HUES64 (cell line): ENCODE data around the gene PSMC3IP.

Source experiments
- H3K27ac ChIP-seq: 2 replicates; pipeline ENCODE4 v1.7.0; 2013; ENCODE audit warnings: low read depth, low read length, inconsistent platforms
- H3K27me3 ChIP-seq: 2 replicates; pipeline ENCODE4 v1.6.1; 2013; ENCODE audit warnings: mild to moderate bottlenecking, low read length; ENCODE audit not compliant: insufficient read depth
- H3K36me3 ChIP-seq: 2 replicates; pipeline ENCODE4 v1.6.1; 2013; ENCODE audit warnings: mild to moderate bottlenecking, low read length; ENCODE audit not compliant: insufficient read depth
- H3K4me1 ChIP-seq: 2 replicates; pipeline ENCODE4 v1.6.1; 2013; ENCODE audit warnings: mild to moderate bottlenecking, low read length, moderate library complexity; ENCODE audit not compliant: insufficient read depth
- H3K4me3 ChIP-seq: 2 replicates; pipeline ENCODE4 v1.5.1; 2013; ENCODE audit warnings: mild to moderate bottlenecking, low read length, moderate library complexity
- H3K9ac ChIP-seq: 2 replicates; pipeline ENCODE4 v1.6.1; 2013; ENCODE audit warnings: mild to moderate bottlenecking, low read depth, low read length
- H3K9me3 ChIP-seq: 2 replicates; pipeline ENCODE4 v1.6.1; 2013; ENCODE audit warnings: low read depth, low read length; ENCODE audit not compliant: insufficient read depth
- WGBS: fragments of 150-250, 120-280 bp; methylation state at CpG from one replicate; pipeline ENCODE4 v1.1.7; 2013; ENCODE audit warnings: missing lambda C conversion rate; 5-methylcytosine and 5-hydroxymethylcytosine counted together

PSMC3IP gene

GRCh38 chr17:42609182-42609813 lies 31.8 kb upstream of the PSMC3IP start, which contains the start of the genes RETREG3 and TUBG1:
TSS of gene RETREG3 (minus strand) at chr17:42609374. CDS start at chr17:42609324, 50 bp downstream.
TSS of gene TUBG1 (plus strand) at chr17:42609683. CDS start at chr17:42609738, 55 bp downstream.
- no peaks in the 10 kb centered on the region for H3K9me3 ChIP-seq
- no peaks in the 10 kb centered on the region for H3K27me3 ChIP-seq
- H3K27ac ChIP-seq, result peak within 1 kb of the TSS; percentile 78
- WGBS, result under 1% methylated on average over 66 of the region's 66 CpGs
- H3K36me3 ChIP-seq, result peaks cover 31% of the 10 kb centered on the region
- H3K9ac ChIP-seq, result peak within 1 kb of the TSS; percentile 86
- H3K4me3 ChIP-seq, result peak within 1 kb of the TSS; percentile 93
- H3K4me1 ChIP-seq, result peaks cover 11% of the 10 kb centered on the region

DNA sequence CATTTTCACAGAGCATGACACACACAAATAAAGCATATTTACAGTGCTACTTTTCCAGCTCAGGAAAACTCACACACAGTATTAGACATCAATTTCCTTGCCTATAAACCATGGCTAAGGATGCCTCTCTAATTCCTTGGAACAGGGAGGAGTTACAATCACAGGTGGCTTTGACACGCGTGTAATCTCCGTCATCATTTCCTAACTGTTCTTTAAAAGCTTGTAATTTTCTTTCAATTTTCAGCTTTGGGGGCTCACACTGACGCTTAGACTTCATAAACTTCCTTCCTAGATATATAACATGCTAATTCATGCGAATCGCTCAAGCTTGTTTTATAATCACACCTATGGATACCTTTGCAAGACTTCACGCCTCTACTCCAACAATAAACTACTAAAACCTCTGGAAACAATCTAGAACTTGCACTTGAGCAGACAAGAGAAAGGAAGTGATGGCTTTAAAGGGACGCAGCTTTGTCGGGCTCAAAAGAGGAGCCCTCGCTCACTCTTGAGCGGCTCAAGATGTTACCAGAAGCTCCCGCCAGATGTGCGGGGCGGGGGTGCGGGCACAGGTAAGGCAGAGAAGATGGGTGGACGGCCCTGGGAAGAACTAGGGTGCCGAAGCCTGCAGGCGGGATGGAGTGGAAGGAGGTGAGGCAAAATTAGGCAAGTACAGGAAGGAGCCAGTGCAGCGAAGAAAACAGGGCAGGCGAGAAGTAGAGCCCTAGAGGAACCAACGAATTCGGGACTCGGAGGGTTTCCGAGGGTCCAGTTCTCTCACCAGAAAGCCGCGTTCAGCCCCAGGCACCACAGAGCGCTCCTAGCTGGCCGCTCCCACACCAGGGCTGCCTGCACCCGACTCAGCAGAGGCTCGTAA lies 31.0 kb upstream of the PSMC3IP start:
- WGBS, result 3% methylated on average over 30 of the region's 30 CpGs
- H3K27ac ChIP-seq, result peak overlapping the region; percentile 69

GRCh38 chr17:42607769-42608168 lies 30.2 kb upstream of the PSMC3IP start:
- WGBS, result 91% methylated on average over 3 of the region's 3 CpGs

More for the DNA sequence above, 31.0 kb upstream of the PSMC3IP start:
- Histone ChIP-seq H3K9ac (peak overlapping the region; percentile 79), H3K36me3 (peaks cover 24% of the 10 kb centered on the region), H3K4me1 (peaks cover 11% of the 10 kb centered on the region), H3K27me3 (no peaks in the 10 kb centered on the region), H3K9me3 (no peaks in the 10 kb centered on the region), H3K4me3 (peak overlapping the region; percentile 93)

GRCh38 chr17:42603318-42603717 lies 25.8 kb upstream of the PSMC3IP start:
- no peaks in the 10 kb centered on the region for H3K27me3 ChIP-seq
- 96% methylated on average over 7 of the region's 7 CpGs for WGBS
- no peak overlapping the region for H3K4me3 ChIP-seq
- no peak overlapping the region for H3K9ac ChIP-seq
- H3K9me3 ChIP-seq, result no peaks in the 10 kb centered on the region
- peaks cover 6% of the 10 kb centered on the region; the same call in 1 of the 2 replicates for H3K4me1 ChIP-seq
- no peak overlapping the region for H3K27ac ChIP-seq
- no peaks in the 10 kb centered on the region for H3K36me3 ChIP-seq

More at GRCh38 chr17:42607769-42608168, 30.2 kb upstream of the PSMC3IP start:
- H3K4me3 ChIP-seq, result peak overlapping the region; percentile 93
- H3K36me3 ChIP-seq, result peaks cover 17% of the 10 kb centered on the region
- peaks cover 11% of the 10 kb centered on the region for H3K4me1 ChIP-seq
- no peak overlapping the region for H3K9ac ChIP-seq
- H3K27me3 ChIP-seq, result no peaks in the 10 kb centered on the region
- no peak overlapping the region for H3K27ac ChIP-seq
- no peaks in the 10 kb centered on the region for H3K9me3 ChIP-seq

- 97% methylated on average over 2 of the region's 2 CpGs for WGBS
- H3K9ac ChIP-seq, result no peak overlapping the region
Observed at GRCh38 chr17:42598905-42599304, 21.4 kb upstream of the PSMC3IP start.

GRCh38 chr17:42596386-42596785 lies 18.9 kb upstream of the PSMC3IP start:
- no peak overlapping the region for H3K4me3 ChIP-seq

More at GRCh38 chr17:42598905-42599304, 21.4 kb upstream of the PSMC3IP start:
- no peak overlapping the region for H3K27ac ChIP-seq
- H3K4me1 ChIP-seq, result no peaks in the 10 kb centered on the region
- H3K27me3 ChIP-seq, result no peaks in the 10 kb centered on the region
- H3K36me3 ChIP-seq, result peaks cover 3% of the 10 kb centered on the region; the same call in 1 of the 2 replicates
- H3K4me3 ChIP-seq, result no peak overlapping the region
- H3K9me3 ChIP-seq, result no peaks in the 10 kb centered on the region

GRCh38 chr17:42591411-42591810 lies 13.9 kb upstream of the PSMC3IP start:
- 97% methylated on average over 9 of the region's 9 CpGs for WGBS
- H3K9ac ChIP-seq, result no peak overlapping the region

More at GRCh38 chr17:42596386-42596785, 18.9 kb upstream of the PSMC3IP start:
- Histone ChIP-seq H3K9ac (no peak overlapping the region), H3K27me3 (no peaks in the 10 kb centered on the region), H3K4me1 (no peaks in the 10 kb centered on the region), H3K36me3 (peaks cover 11% of the 10 kb centered on the region), H3K9me3 (no peaks in the 10 kb centered on the region), H3K27ac (no peak overlapping the region)
- WGBS, result 92% methylated on average over 2 of the region's 3 CpGs

GRCh38 chr17:42590886-42591285 lies 13.4 kb upstream of the PSMC3IP start:
- peaks cover 59% of the 10 kb centered on the region for H3K36me3 ChIP-seq
- no peaks in the 10 kb centered on the region for H3K9me3 ChIP-seq
- H3K4me3 ChIP-seq, result no peak overlapping the region
- no peaks in the 10 kb centered on the region for H3K27me3 ChIP-seq
- 93% methylated on average over 2 of the region's 2 CpGs for WGBS
- no peak overlapping the region for H3K9ac ChIP-seq
- no peak overlapping the region for H3K27ac ChIP-seq
- no peaks in the 10 kb centered on the region for H3K4me1 ChIP-seq

More at GRCh38 chr17:42591411-42591810, 13.9 kb upstream of the PSMC3IP start:
- Histone ChIP-seq H3K27me3 (no peaks in the 10 kb centered on the region), H3K36me3 (peaks cover 55% of the 10 kb centered on the region), H3K4me1 (no peaks in the 10 kb centered on the region), H3K27ac (no peak overlapping the region), H3K9me3 (no peaks in the 10 kb centered on the region), H3K4me3 (no peak overlapping the region)

- Histone ChIP-seq H3K9ac (no peak overlapping the region), H3K4me3 (no peak overlapping the region), H3K27ac (no peak overlapping the region), H3K36me3 (peaks cover 96% of the 10 kb centered on the region), H3K9me3 (no peaks in the 10 kb centered on the region), H3K27me3 (no peaks in the 10 kb centered on the region), H3K4me1 (no peaks in the 10 kb centered on the region)
- WGBS, result 86% methylated on average over 7 of the region's 7 CpGs
Observed at GRCh38 chr17:42586514-42587230, 9.1 kb upstream of the PSMC3IP start.

DNA sequence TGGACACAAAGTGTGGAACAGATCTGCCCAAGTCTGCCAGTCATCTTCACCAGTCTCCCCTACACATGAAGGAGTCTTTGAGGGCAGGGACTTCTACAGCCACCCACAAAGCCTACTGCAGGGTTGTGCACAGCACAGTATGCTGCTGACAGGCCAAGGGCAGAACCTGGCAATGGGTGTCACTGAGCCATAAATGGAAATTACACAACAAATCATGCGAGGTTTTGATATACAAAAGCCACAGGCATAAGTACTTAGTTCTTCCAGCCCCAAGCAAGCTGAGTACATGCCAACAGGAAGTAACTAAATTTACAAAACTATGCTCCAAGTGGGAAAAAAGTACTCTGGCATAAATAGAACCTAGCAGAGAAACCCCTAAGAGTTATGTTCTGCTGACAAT lies 7.8 kb upstream of the PSMC3IP start:
- Histone ChIP-seq H3K27me3 (no peaks in the 10 kb centered on the region), H3K36me3 (peaks cover 89% of the 10 kb centered on the region), H3K4me3 (no peak overlapping the region), H3K9me3 (no peaks in the 10 kb centered on the region), H3K4me1 (no peaks in the 10 kb centered on the region), H3K27ac (no peak overlapping the region), H3K9ac (no peak overlapping the region)
- WGBS, result 94% methylated on average over 1 of the region's 1 CpG
